Activated T-cell treated with anti-CD3 and anti-CD28 coated beads, Interleukin-2, amount 50 U/mL, for 4 hours (primary cell): ENCODE measurements around the gene CHRNA7. TPM values are rescaled to one million over a fixed set of nuclear protein-coding genes. Genes with fewer than 3 reads are reported as not detected.

Experiments used
- ATAC-seq, 2 donors: fragments of 200-7000 bp; cut with Tn5 transposase; one replicate each; pipeline ENCODE4 v1.10.0; 2021
- DNase-seq: peaks from one replicate; pipeline ENCODE4 v3.0.0-alpha.2; 2020
- H3K27me3 Mint-ChIP-seq: one replicate; pipeline ENCODE4 v1.8.0; 2021; ENCODE audit warnings: low read depth, mixed read lengths
- H3K36me3 Mint-ChIP-seq: one replicate; pipeline ENCODE4 v1.8.0; 2022; ENCODE audit warnings: mixed read lengths; ENCODE audit not compliant: insufficient read depth
- H3K4me1 Mint-ChIP-seq: one replicate; pipeline ENCODE4 v1.8.0; 2021; ENCODE audit warnings: low read depth, mixed read lengths
- H3K4me3 Mint-ChIP-seq: one replicate; pipeline ENCODE4 v1.8.0; 2021; ENCODE audit warnings: mild to moderate bottlenecking, moderate library complexity, mixed read lengths
- H3K9me3 Mint-ChIP-seq: one replicate; pipeline ENCODE4 v1.8.0; 2021; ENCODE audit warnings: mixed read lengths
- total RNA-seq, 3 donors: library from RNA; stranded (reverse); gene quantifications; one replicate each; pipeline ENCODE4 v1.2.1, GENCODE V29; 2021

Gene CHRNA7
- under 1 TPM in 1 of 3 donors, not detected in 2; 0.21 TPM for total RNA-seq

GRCh38 chr15:32029862-32030781, at the start of gene CHRNA7:
Gene CHRNA7 (plus strand): TSS chr15:32030515. CDS start chr15:32030595, 80 bp downstream.
- H3K9me3 Mint-ChIP-seq = no peaks in the 10 kb centered on the region
- H3K4me1 Mint-ChIP-seq = peaks cover 9% of the 10 kb centered on the region
- ATAC-seq = peak; percentile 77 to 79
- peak within 1 kb of the TSS; percentile 50 for H3K4me3 Mint-ChIP-seq
- no peaks in the 10 kb centered on the region for H3K36me3 Mint-ChIP-seq
- DNase-seq = no peak
- peaks cover 48% of the 10 kb centered on the region for H3K27me3 Mint-ChIP-seq

GRCh38 chr15:31985607-31986006, 44.7 kb upstream of the CHRNA7 start:
- ATAC-seq (no peak), DNase-seq (no peak)
- Mint-ChIP-seq H3K9me3 (peaks cover 4% of the 10 kb centered on the region), H3K4me1 (peaks cover 5% of the 10 kb centered on the region), H3K27me3 (no peaks in the 10 kb centered on the region), H3K4me3 (no peak overlapping the region), H3K36me3 (no peaks in the 10 kb centered on the region)

GRCh38 chr15:31993062-31993461, 37.3 kb upstream of the CHRNA7 start:
- no peak for ATAC-seq
- no peak for DNase-seq
- Mint-ChIP-seq H3K4me1 (no peaks in the 10 kb centered on the region), H3K9me3 (peaks cover 4% of the 10 kb centered on the region), H3K4me3 (no peak overlapping the region), H3K36me3 (no peaks in the 10 kb centered on the region), H3K27me3 (peaks cover 8% of the 10 kb centered on the region)

GRCh38 chr15:31997711-31998110, 32.6 kb upstream of the CHRNA7 start:
- Mint-ChIP-seq H3K9me3 (no peaks in the 10 kb centered on the region), H3K4me3 (no peak overlapping the region), H3K4me1 (no peaks in the 10 kb centered on the region), H3K36me3 (no peaks in the 10 kb centered on the region), H3K27me3 (peaks cover 16% of the 10 kb centered on the region)
- no peak for DNase-seq
- no peak for ATAC-seq

GRCh38 chr15:32003558-32003957, 26.8 kb upstream of the CHRNA7 start:
- Mint-ChIP-seq H3K27me3 (peaks cover 10% of the 10 kb centered on the region), H3K9me3 (no peaks in the 10 kb centered on the region), H3K4me1 (no peaks in the 10 kb centered on the region), H3K4me3 (no peak overlapping the region), H3K36me3 (no peaks in the 10 kb centered on the region)
- DNase-seq = no peak
- ATAC-seq = no peak

GRCh38 chr15:32004249-32004648, 26.1 kb upstream of the CHRNA7 start:
- Mint-ChIP-seq H3K27me3 (peaks cover 9% of the 10 kb centered on the region), H3K4me1 (no peaks in the 10 kb centered on the region), H3K36me3 (no peaks in the 10 kb centered on the region), H3K9me3 (no peaks in the 10 kb centered on the region), H3K4me3 (no peak overlapping the region)
- DNase-seq = no peak
- no peak for ATAC-seq

- Mint-ChIP-seq H3K27me3 (peaks cover 9% of the 10 kb centered on the region), H3K9me3 (no peaks in the 10 kb centered on the region), H3K4me1 (no peaks in the 10 kb centered on the region), H3K4me3 (no peak overlapping the region), H3K36me3 (no peaks in the 10 kb centered on the region)
- DNase-seq = no peak
- ATAC-seq = no peak
Observed at GRCh38 chr15:32007355-32007960, 22.9 kb upstream of the CHRNA7 start.

- no peak for ATAC-seq
- H3K4me3 Mint-ChIP-seq = no peak overlapping the region
Observed at GRCh38 chr15:32014953-32015352, 15.4 kb upstream of the CHRNA7 start.

GRCh38 chr15:32020156-32020555, 10.2 kb upstream of the CHRNA7 start:
- Mint-ChIP-seq H3K27me3 (peaks cover 15% of the 10 kb centered on the region), H3K36me3 (no peaks in the 10 kb centered on the region), H3K9me3 (no peaks in the 10 kb centered on the region), H3K4me3 (no peak overlapping the region), H3K4me1 (no peaks in the 10 kb centered on the region)
- DNase-seq = no peak
- ATAC-seq = no peak

More at GRCh38 chr15:32014953-32015352, 15.4 kb upstream of the CHRNA7 start:
- Mint-ChIP-seq H3K36me3 (no peaks in the 10 kb centered on the region), H3K4me1 (no peaks in the 10 kb centered on the region), H3K9me3 (no peaks in the 10 kb centered on the region), H3K27me3 (peaks cover 26% of the 10 kb centered on the region)
- DNase-seq = no peak

GRCh38 chr15:32028921-32029320, 1.4 kb upstream of the CHRNA7 start:
- Mint-ChIP-seq H3K9me3 (no peaks in the 10 kb centered on the region), H3K36me3 (no peaks in the 10 kb centered on the region), H3K4me3 (no peak overlapping the region)

GRCh38 chr15:32029409-32029861, 880 bp upstream of the CHRNA7 start:
- DNase-seq (no peak), ATAC-seq (no peak)
- Mint-ChIP-seq H3K27me3 (peaks cover 48% of the 10 kb centered on the region), H3K4me1 (peaks cover 9% of the 10 kb centered on the region), H3K9me3 (no peaks in the 10 kb centered on the region), H3K4me3 (peak overlapping the region; percentile 5), H3K36me3 (no peaks in the 10 kb centered on the region)

More at GRCh38 chr15:32028921-32029320, 1.4 kb upstream of the CHRNA7 start:
- DNase-seq = no peak
- ATAC-seq = no peak
- Mint-ChIP-seq H3K4me1 (peaks cover 9% of the 10 kb centered on the region), H3K27me3 (peaks cover 50% of the 10 kb centered on the region)

- ATAC-seq = peak; percentile 20 to 35
- Mint-ChIP-seq H3K4me1 (peaks cover 9% of the 10 kb centered on the region), H3K4me3 (peak overlapping the region; percentile 50), H3K36me3 (no peaks in the 10 kb centered on the region), H3K27me3 (peaks cover 48% of the 10 kb centered on the region), H3K9me3 (no peaks in the 10 kb centered on the region)
- no peak for DNase-seq
Observed at GRCh38 chr15:32030795-32031194, 480 bp downstream of the CHRNA7 start.

GRCh38 chr15:32033186-32033890, 3.0 kb downstream of the CHRNA7 start:
- H3K9me3 Mint-ChIP-seq = no peaks in the 10 kb centered on the region
- ATAC-seq (no peak), DNase-seq (no peak)
- peaks cover 9% of the 10 kb centered on the region for H3K4me1 Mint-ChIP-seq
- peaks cover 37% of the 10 kb centered on the region for H3K27me3 Mint-ChIP-seq
- H3K36me3 Mint-ChIP-seq = no peaks in the 10 kb centered on the region
- no peak overlapping the region for H3K4me3 Mint-ChIP-seq

- DNase-seq (no peak), ATAC-seq (no peak)
- H3K4me1 Mint-ChIP-seq = peaks cover 9% of the 10 kb centered on the region
- H3K27me3 Mint-ChIP-seq = peaks cover 29% of the 10 kb centered on the region
- no peaks in the 10 kb centered on the region for H3K9me3 Mint-ChIP-seq
- H3K36me3 Mint-ChIP-seq = no peaks in the 10 kb centered on the region
- no peak overlapping the region for H3K4me3 Mint-ChIP-seq
Observed at GRCh38 chr15:32034106-32034505, 3.8 kb downstream of the CHRNA7 start.
